K562 (cell line): Measurements from ENCODE around the gene ZFAND2B. TPM values are rescaled to one million over a fixed set of nuclear protein-coding genes. Genes with fewer than 3 reads are reported as not detected.

Experiments
- CBX1 ChIP-seq: sonication (generic); IDR thresholded peaks from 2 replicates; pipeline ENCODE4 v1.6.1; 2016; ENCODE audit warnings: antibody characterized with exemption, low read depth, mild to moderate bottlenecking
- ELF1 ChIP-seq: fragments of 200-800 bp; sonication (Bioruptor generic); IDR thresholded peaks from 2 replicates; pipeline ENCODE4 v1.6.1; 2016; ENCODE audit warnings: missing genetic modification characterization, missing compliant biosample characterization
- ESRRB ChIP-seq: fragments of 250-450 bp; sonication (Bioruptor Pico); IDR thresholded peaks from 2 replicates; pipeline ENCODE4 v1.5.0; 2020; ENCODE audit warnings: mild to moderate bottlenecking, moderate library complexity, borderline replicate concordance
- ETS2 ChIP-seq: IDR thresholded peaks from 2 replicates; pipeline ENCODE4 v1.6.1; 2016; ENCODE audit warnings: borderline replicate concordance, missing genetic modification characterization, mild to moderate bottlenecking, moderate library complexity, missing compliant biosample characterization; ENCODE audit not compliant: poor library complexity, severe bottlenecking
- KDM2B ChIP-seq: fragments of 250-450 bp; sonication (Bioruptor Pico); IDR thresholded peaks from 2 replicates; pipeline ENCODE4 v1.8.0; 2021; ENCODE audit warnings: mild to moderate bottlenecking, moderate library complexity
- MYNN ChIP-seq, 2 experiments: sonication (generic); formaldehyde crosslinking in 1 of 2; IDR thresholded peaks; 2 replicates each; pipeline versions ENCODE4 v1.5.0 to v1.6.1; 2016 to 2020; ENCODE audit warnings: antibody characterized with exemption in 1 of 2, missing genetic modification reagents in 1 of 2
- POU5F1 ChIP-seq: fragments of 150-350 bp; IDR thresholded peaks from 2 replicates; pipeline ENCODE4 v1.6.1; 2014; ENCODE audit warnings: borderline replicate concordance, low read length, low read depth, mild to moderate bottlenecking; ENCODE audit not compliant: partially characterized antibody
- RFX7 ChIP-seq: fragments of 250-450 bp; sonication (Bioruptor Pico); IDR thresholded peaks from 2 replicates; pipeline ENCODE4 v1.5.1; 2021; ENCODE audit warnings: mild to moderate bottlenecking
- SIX5 ChIP-seq, 2 experiments: IDR thresholded peaks; 2 replicates each; pipeline ENCODE4 v1.6.1; 2011; ENCODE audit warnings: low read length in 2 of 2, borderline replicate concordance in 1 of 2, low read depth in 1 of 2, mild to moderate bottlenecking in 1 of 2, moderate library complexity in 1 of 2; ENCODE audit not compliant: insufficient read depth in 1 of 2
- SREBF2 ChIP-seq: sonication (generic); formaldehyde crosslinking; IDR thresholded peaks from 2 replicates; pipeline ENCODE4 v1.4.0; 2020; ENCODE audit warnings: mild to moderate bottlenecking, missing genetic modification reagents
- ZNF140 ChIP-seq: fragments of 250-450 bp; sonication (Bioruptor Pico); IDR thresholded peaks from 2 replicates; pipeline ENCODE4 v1.8.0; 2021; ENCODE audit warnings: moderate library complexity, mild to moderate bottlenecking, inconsistent platforms
- polyA plus RNA-seq, 8 experiments: library from polyadenylated mRNA; depleted of rRNA in 4 of 8; stranded (reverse) in 5 of 8; unstranded in 3 of 8; fragments of >200 nt; fragmentation: Nextera tagmentation in 2 of 8; fragmentation: Illumina TruSeq in 1 of 8; extraction: Ambion mirVana in 2 of 8; extraction: Trizol in 1 of 8; gene quantifications; 2 replicates each; pipeline versions ENCODE4 v1.2.1 to v1.2.3, GENCODE V29; 2011 to 2014; ENCODE audit warnings: inconsistent platforms in 1 of 8, missing spikeins in 1 of 8
- total RNA-seq, 7 experiments: library from RNA; depleted of rRNA in 6 of 7; stranded (reverse); fragments of >200 nt in 6 of 7; fragmentation: Illumina TruSeq in 2 of 7; extraction: Trizol in 2 of 7; gene quantifications; 2 replicates each; pipeline versions ENCODE4 v1.2.1 to v1.2.3, GENCODE V29; 2011 to 2021; ENCODE audit warnings: low replicate concordance in 1 of 7
- TF ChIP-seq, protein P1 (sequence below): fragments of 250-450 bp; sonication (Bioruptor Pico); IDR thresholded peaks from 2 replicates; pipeline ENCODE4 v1.4.0; 2020; ENCODE audit warnings: mild to moderate bottlenecking, moderate library complexity
- TF ChIP-seq, protein P2 (sequence below), 2 experiments: IDR thresholded peaks; 2 replicates each; pipeline ENCODE4 v1.6.1; 2012; ENCODE audit warnings: improper control_type of control experiment in 2 of 2, low read depth in 2 of 2, low read length in 2 of 2, borderline replicate concordance in 1 of 2
- TF ChIP-seq, protein P3 (sequence below), 2 experiments: fragments of 150-350 bp in 1 of 2; IDR thresholded peaks; 2 replicates each; pipeline ENCODE4 v1.6.1; 2012 to 2016; ENCODE audit warnings: low read depth in 2 of 2, low read length in 2 of 2, mild to moderate bottlenecking in 1 of 2, moderate library complexity in 1 of 2
- TF ChIP-seq, protein P4 (sequence below): fragments of 450-650 bp; IDR thresholded peaks from 2 replicates; pipeline ENCODE4 v1.6.1; 2017; ENCODE audit warnings: mild to moderate bottlenecking, moderate library complexity

Gene ZFAND2B
- total and polyA plus RNA-seq, 9 of the 15 experiments (the other 6 are each of a cell fraction or from before 2014, with no cell fraction given), result 9.9 to 33.3 (median 26.1) TPM

DNA sequence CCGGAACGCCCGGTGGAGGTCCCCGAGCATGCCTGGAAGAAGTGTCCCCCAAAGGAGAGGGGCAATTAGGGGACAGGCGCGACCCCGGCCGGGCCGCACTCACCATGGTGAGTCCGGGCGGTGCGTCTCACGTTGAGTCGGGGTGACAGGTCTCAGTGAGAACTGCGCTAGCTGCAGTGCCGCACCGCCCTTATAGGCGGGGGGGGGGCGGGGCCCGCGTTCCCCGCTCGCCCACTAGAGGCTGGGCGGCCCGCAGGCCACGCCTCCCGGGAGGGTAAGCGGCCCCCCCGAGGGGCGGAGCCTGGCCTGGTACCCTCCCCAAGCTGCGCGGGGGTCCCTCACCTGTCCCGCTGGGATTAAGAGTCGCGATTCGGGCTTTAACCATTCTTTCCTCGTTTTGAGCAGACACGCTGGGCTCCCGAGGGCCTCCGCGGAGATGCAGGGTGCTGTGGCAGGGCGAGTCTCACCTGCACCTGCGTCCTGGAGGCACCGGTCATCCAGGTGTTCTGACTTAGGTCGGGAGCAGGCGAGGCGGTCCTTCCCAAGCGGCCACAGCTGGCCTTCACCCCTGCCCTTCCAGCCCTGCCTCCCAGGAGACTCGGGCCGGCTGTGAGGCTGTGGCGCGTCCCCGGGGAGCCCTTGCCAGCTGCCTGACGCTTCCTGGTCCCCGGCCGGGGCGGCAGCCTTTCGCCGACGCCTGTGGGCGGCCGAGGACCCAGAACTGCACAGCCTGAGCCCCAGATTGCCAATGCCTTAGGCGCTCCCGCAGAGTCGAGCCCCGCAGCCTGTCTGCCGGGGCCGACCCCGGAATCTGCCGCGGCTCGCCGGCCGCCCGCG, 47.4 kb downstream of the ZFAND2B start, which contains the start of gene TUBA4A (continued):
- TF ChIP-seq, protein P1, sequence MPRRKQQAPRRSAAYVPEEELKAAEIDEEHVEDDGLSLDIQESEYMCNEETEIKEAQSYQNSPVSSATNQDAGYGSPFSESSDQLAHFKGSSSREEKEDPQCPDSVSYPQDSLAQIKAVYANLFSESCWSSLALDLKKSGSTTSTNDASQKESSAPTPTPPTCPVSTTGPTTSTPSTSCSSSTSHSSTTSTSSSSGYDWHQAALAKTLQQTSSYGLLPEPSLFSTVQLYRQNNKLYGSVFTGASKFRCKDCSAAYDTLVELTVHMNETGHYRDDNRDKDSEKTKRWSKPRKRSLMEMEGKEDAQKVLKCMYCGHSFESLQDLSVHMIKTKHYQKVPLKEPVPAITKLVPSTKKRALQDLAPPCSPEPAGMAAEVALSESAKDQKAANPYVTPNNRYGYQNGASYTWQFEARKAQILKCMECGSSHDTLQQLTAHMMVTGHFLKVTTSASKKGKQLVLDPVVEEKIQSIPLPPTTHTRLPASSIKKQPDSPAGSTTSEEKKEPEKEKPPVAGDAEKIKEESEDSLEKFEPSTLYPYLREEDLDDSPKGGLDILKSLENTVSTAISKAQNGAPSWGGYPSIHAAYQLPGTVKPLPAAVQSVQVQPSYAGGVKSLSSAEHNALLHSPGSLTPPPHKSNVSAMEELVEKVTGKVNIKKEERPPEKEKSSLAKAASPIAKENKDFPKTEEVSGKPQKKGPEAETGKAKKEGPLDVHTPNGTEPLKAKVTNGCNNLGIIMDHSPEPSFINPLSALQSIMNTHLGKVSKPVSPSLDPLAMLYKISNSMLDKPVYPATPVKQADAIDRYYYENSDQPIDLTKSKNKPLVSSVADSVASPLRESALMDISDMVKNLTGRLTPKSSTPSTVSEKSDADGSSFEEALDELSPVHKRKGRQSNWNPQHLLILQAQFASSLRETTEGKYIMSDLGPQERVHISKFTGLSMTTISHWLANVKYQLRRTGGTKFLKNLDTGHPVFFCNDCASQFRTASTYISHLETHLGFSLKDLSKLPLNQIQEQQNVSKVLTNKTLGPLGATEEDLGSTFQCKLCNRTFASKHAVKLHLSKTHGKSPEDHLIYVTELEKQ (CRISPR knock-in tag), result no peak
- TF ChIP-seq, protein P2, sequence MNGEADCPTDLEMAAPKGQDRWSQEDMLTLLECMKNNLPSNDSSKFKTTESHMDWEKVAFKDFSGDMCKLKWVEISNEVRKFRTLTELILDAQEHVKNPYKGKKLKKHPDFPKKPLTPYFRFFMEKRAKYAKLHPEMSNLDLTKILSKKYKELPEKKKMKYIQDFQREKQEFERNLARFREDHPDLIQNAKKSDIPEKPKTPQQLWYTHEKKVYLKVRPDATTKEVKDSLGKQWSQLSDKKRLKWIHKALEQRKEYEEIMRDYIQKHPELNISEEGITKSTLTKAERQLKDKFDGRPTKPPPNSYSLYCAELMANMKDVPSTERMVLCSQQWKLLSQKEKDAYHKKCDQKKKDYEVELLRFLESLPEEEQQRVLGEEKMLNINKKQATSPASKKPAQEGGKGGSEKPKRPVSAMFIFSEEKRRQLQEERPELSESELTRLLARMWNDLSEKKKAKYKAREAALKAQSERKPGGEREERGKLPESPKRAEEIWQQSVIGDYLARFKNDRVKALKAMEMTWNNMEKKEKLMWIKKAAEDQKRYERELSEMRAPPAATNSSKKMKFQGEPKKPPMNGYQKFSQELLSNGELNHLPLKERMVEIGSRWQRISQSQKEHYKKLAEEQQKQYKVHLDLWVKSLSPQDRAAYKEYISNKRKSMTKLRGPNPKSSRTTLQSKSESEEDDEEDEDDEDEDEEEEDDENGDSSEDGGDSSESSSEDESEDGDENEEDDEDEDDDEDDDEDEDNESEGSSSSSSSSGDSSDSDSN (IDR thresholded peaks at IDR 0.05; ENCODE audit: borderline replicate concordance in 1 of 2, low read depth in 2 of 2, low read length in 2 of 2), result no peak
- no peak for TF ChIP-seq ETS2 (tag)
- no peak for TF ChIP-seq KDM2B (CRISPR knock-in tag)
- TF ChIP-seq ESRRB (CRISPR knock-in tag), result no peak
- TF ChIP-seq, protein P3, sequence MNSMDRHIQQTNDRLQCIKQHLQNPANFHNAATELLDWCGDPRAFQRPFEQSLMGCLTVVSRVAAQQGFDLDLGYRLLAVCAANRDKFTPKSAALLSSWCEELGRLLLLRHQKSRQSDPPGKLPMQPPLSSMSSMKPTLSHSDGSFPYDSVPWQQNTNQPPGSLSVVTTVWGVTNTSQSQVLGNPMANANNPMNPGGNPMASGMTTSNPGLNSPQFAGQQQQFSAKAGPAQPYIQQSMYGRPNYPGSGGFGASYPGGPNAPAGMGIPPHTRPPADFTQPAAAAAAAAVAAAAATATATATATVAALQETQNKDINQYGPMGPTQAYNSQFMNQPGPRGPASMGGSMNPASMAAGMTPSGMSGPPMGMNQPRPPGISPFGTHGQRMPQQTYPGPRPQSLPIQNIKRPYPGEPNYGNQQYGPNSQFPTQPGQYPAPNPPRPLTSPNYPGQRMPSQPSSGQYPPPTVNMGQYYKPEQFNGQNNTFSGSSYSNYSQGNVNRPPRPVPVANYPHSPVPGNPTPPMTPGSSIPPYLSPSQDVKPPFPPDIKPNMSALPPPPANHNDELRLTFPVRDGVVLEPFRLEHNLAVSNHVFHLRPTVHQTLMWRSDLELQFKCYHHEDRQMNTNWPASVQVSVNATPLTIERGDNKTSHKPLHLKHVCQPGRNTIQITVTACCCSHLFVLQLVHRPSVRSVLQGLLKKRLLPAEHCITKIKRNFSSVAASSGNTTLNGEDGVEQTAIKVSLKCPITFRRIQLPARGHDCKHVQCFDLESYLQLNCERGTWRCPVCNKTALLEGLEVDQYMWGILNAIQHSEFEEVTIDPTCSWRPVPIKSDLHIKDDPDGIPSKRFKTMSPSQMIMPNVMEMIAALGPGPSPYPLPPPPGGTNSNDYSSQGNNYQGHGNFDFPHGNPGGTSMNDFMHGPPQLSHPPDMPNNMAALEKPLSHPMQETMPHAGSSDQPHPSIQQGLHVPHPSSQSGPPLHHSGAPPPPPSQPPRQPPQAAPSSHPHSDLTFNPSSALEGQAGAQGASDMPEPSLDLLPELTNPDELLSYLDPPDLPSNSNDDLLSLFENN (IDR thresholded peaks at IDR 0.05; ENCODE audit: low read depth in 2 of 2, low read length in 2 of 2), result no peak
- TF ChIP-seq ZNF140 (CRISPR knock-in tag), result no peak
- no peak for TF ChIP-seq RFX7
- peak; percentile 53 for TF ChIP-seq ELF1 (tag)
- TF ChIP-seq SREBF2, result no peak
- TF ChIP-seq POU5F1, result no peak
- TF ChIP-seq, protein P4, sequence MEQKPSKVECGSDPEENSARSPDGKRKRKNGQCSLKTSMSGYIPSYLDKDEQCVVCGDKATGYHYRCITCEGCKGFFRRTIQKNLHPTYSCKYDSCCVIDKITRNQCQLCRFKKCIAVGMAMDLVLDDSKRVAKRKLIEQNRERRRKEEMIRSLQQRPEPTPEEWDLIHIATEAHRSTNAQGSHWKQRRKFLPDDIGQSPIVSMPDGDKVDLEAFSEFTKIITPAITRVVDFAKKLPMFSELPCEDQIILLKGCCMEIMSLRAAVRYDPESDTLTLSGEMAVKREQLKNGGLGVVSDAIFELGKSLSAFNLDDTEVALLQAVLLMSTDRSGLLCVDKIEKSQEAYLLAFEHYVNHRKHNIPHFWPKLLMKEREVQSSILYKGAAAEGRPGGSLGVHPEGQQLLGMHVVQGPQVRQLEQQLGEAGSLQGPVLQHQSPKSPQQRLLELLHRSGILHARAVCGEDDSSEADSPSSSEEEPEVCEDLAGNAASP, result no peak
- no peak for TF ChIP-seq MYNN (IDR thresholded peaks at IDR 0.05)
- TF ChIP-seq MYNN (CRISPR knock-in tag; IDR thresholded peaks at IDR 0.05), result no peak
- TF ChIP-seq CBX1, result no peak
- TF ChIP-seq SIX5 (IDR thresholded peaks at IDR 0.05; ENCODE audit: borderline replicate concordance in 1 of 2, insufficient read depth in 1 of 2, low read depth in 1 of 2, low read length in 2 of 2), result no peak
